Measurements from ENCODE around the gene UPB1.
A peak's percentile ranks its signal among the peaks of the same experiment; 100 is the strongest.

Gene UPB1

DNA sequence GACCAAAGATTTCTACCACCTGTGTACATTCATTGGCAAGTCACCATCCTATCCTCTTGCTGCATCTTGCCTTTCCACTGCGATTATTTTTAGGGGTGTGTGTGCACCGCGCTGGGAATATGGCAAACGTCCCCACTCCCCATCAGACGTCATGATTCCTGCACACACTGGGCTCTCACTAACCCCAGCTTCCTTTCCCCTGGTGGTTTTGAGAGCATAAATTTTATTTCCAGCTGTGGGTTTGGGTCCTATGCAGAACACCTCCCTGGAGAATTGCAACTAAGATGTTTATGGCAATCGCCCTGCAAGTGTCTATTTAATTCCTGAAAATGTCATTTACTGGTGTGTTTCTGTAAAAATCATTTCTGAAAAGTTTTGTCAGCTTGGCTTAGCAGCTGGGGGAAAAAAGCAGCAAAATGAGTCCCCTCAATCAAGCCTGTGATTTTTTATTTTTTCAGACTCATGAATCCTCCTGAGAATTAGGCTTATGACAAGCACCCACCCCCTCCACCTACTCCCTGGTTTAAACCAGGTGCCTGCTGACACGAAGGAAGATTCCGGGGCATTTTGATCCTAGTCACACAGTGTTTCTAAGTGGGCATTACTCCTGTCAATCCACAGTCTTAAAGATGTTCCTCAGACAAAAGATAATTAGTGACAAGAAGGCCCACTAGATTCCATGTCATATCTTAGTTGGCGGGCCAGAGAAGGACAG is 23.8 kb downstream of the UPB1 start:
- Histone ChIP-seq H3K4me2 (ENCODE audit: low read length) (no peak overlapping the region), H2AFZ (no peak overlapping the region), H3K27me3 (ENCODE audit: control insufficient read depth, insufficient read depth, low read length) (no peaks in the 10 kb centered on the region), H3K9me3 (ENCODE audit: control insufficient read depth, low read length) (no peaks in the 10 kb centered on the region), H3K27ac (no peak overlapping the region), H3K4me1 (no peaks in the 10 kb centered on the region), H3K79me2 (no peaks in the 10 kb centered on the region), H3K9ac (no peak overlapping the region), H3K4me3 (ENCODE audit: low read depth, low read length) (no peak overlapping the region), H3K36me3 (ENCODE audit: control insufficient read depth, insufficient read depth, low read length) (no peaks in the 10 kb centered on the region)
- TF ChIP-seq, protein P1, sequence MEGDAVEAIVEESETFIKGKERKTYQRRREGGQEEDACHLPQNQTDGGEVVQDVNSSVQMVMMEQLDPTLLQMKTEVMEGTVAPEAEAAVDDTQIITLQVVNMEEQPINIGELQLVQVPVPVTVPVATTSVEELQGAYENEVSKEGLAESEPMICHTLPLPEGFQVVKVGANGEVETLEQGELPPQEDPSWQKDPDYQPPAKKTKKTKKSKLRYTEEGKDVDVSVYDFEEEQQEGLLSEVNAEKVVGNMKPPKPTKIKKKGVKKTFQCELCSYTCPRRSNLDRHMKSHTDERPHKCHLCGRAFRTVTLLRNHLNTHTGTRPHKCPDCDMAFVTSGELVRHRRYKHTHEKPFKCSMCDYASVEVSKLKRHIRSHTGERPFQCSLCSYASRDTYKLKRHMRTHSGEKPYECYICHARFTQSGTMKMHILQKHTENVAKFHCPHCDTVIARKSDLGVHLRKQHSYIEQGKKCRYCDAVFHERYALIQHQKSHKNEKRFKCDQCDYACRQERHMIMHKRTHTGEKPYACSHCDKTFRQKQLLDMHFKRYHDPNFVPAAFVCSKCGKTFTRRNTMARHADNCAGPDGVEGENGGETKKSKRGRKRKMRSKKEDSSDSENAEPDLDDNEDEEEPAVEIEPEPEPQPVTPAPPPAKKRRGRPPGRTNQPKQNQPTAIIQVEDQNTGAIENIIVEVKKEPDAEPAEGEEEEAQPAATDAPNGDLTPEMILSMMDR (IDR thresholded peaks at IDR 0.05): no peak

GRCh38 chr22:24519496-24519895 is 24.4 kb downstream of the UPB1 start:
- Histone ChIP-seq H3K27me3 (ENCODE audit: control insufficient read depth, insufficient read depth, low read length) (no peaks in the 10 kb centered on the region), H2AFZ (no peak overlapping the region), H3K27ac (no peak overlapping the region), H3K9me3 (ENCODE audit: control insufficient read depth, low read length) (no peaks in the 10 kb centered on the region), H3K79me2 (no peaks in the 10 kb centered on the region), H3K36me3 (ENCODE audit: control insufficient read depth, insufficient read depth, low read length) (no peaks in the 10 kb centered on the region), H3K4me2 (ENCODE audit: low read length) (no peak overlapping the region), H3K9ac (no peak overlapping the region), H3K4me1 (no peaks in the 10 kb centered on the region), H3K4me3 (ENCODE audit: low read depth, low read length) (no peak overlapping the region)
- TF ChIP-seq, protein P1 (IDR thresholded peaks at IDR 0.05): no peak

- H3K27ac ChIP-seq: no peak overlapping the region
- TF ChIP-seq, protein P1 (IDR thresholded peaks at IDR 0.05): peak; percentile 39
- H3K4me1 ChIP-seq: no peaks in the 10 kb centered on the region
- no peak overlapping the region for H3K9ac ChIP-seq
- H3K27me3 ChIP-seq (ENCODE audit: control insufficient read depth, insufficient read depth, low read length): no peaks in the 10 kb centered on the region
- H3K79me2 ChIP-seq: no peaks in the 10 kb centered on the region
- H3K36me3 ChIP-seq (ENCODE audit: control insufficient read depth, insufficient read depth, low read length): no peaks in the 10 kb centered on the region
- no peak overlapping the region for H3K4me3 ChIP-seq (ENCODE audit: low read depth, low read length)
- peak overlapping the region; percentile 9 for H3K4me2 ChIP-seq (ENCODE audit: low read length)
- H2AFZ ChIP-seq: no peak overlapping the region
- no peaks in the 10 kb centered on the region for H3K9me3 ChIP-seq (ENCODE audit: control insufficient read depth, low read length)
Measured at GRCh38 chr22:24521791-24522245, 26.7 kb downstream of the UPB1 start.

- no peaks in the 10 kb centered on the region for H3K4me1 ChIP-seq
- no peak overlapping the region for H3K4me2 ChIP-seq (ENCODE audit: low read length)
- H3K79me2 ChIP-seq: no peaks in the 10 kb centered on the region
- H2AFZ ChIP-seq: no peak overlapping the region
- H3K27me3 ChIP-seq (ENCODE audit: control insufficient read depth, insufficient read depth, low read length): no peaks in the 10 kb centered on the region
- H3K36me3 ChIP-seq (ENCODE audit: control insufficient read depth, insufficient read depth, low read length): no peaks in the 10 kb centered on the region
- TF ChIP-seq, protein P1 (IDR thresholded peaks at IDR 0.05): no peak
- no peaks in the 10 kb centered on the region for H3K9me3 ChIP-seq (ENCODE audit: control insufficient read depth, low read length)
- H3K4me3 ChIP-seq (ENCODE audit: low read depth, low read length): no peak overlapping the region
- no peak overlapping the region for H3K27ac ChIP-seq
- H3K9ac ChIP-seq: no peak overlapping the region
Measured at GRCh38 chr22:24523873-24524272, 28.7 kb downstream of the UPB1 start.
